Transverse colon (tissue), 4 donors: Measurements from ENCODE around the gene BORCS8.

Source experiments
- POLR2A ChIP-seq: fragments of 450-650 bp; IDR thresholded peaks from one replicate; pipeline ENCODE4 v1.6.1; 2016; ENCODE audit warnings: antibody characterized with exemption, mild to moderate bottlenecking, moderate library complexity
- POLR2AphosphoS5 ChIP-seq, 3 donors: sonication (generic); formaldehyde crosslinking; IDR thresholded peaks; one replicate each; pipeline ENCODE4 v1.6.1; 2016; ENCODE audit warnings: antibody characterized with exemption in 3 of 3
- TF ChIP-seq, protein P1 (sequence below), 5 experiments: fragments of 200-600 bp in 3 of 5; fragments of 450-650 bp in 2 of 5; sonication (generic) in 3 of 5; IDR thresholded peaks; 1 replicate in 2 of 5; 2 replicates in 3 of 5; pipeline ENCODE4 v1.5.1; 2016 to 2017; ENCODE audit warnings: antibody characterized with exemption in 5 of 5, inconsistent platforms in 3 of 5, mild to moderate bottlenecking in 2 of 5, moderate library complexity in 1 of 5

GRCh38 chr19:19230999-19231398 lies 39.0 kb upstream of the BORCS8 start:
- TF ChIP-seq, protein P1, sequence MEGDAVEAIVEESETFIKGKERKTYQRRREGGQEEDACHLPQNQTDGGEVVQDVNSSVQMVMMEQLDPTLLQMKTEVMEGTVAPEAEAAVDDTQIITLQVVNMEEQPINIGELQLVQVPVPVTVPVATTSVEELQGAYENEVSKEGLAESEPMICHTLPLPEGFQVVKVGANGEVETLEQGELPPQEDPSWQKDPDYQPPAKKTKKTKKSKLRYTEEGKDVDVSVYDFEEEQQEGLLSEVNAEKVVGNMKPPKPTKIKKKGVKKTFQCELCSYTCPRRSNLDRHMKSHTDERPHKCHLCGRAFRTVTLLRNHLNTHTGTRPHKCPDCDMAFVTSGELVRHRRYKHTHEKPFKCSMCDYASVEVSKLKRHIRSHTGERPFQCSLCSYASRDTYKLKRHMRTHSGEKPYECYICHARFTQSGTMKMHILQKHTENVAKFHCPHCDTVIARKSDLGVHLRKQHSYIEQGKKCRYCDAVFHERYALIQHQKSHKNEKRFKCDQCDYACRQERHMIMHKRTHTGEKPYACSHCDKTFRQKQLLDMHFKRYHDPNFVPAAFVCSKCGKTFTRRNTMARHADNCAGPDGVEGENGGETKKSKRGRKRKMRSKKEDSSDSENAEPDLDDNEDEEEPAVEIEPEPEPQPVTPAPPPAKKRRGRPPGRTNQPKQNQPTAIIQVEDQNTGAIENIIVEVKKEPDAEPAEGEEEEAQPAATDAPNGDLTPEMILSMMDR (IDR thresholded peaks at IDR 0.05) = no peak
- TF ChIP-seq POLR2AphosphoS5 (IDR thresholded peaks at IDR 0.05) = no peak
- TF ChIP-seq POLR2A = no peak
